GM10266 (cell line): ENCODE results near the gene ACTL8.

Experiments
- DNase-seq: peaks from one replicate; pipeline ENCODE4 v3.0.0; 2012; ENCODE audit errors: extremely low spot score
- TF ChIP-seq, protein P1 (sequence below): IDR thresholded peaks from 2 replicates; pipeline ENCODE4 v1.5.1; 2012; ENCODE audit warnings: mild to moderate bottlenecking, low read depth; ENCODE audit not compliant: control insufficient read depth, insufficient read depth; ENCODE audit errors: missing control alignments

Gene ACTL8

DNA sequence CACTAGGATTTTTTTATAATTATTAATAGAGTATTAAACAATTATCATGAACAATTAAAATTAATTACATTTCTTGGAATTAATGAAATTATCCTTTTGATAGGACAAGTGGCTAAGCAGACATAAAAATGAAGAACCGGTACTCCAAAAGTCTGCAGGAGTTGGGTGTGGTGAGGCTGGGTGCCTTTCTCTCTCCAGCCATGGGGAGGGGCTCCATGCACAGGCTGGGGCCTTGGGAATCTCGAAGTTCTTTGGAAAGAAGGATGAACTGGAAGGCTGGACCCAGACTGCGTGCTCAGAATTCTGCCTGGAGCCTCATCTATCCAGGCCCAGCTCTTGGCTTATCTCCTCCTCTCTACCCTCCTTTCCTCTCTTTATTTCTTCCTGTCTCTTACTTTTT, 94.1 kb downstream of the ACTL8 start:
- DNase-seq, result no peak
- TF ChIP-seq, protein P1, sequence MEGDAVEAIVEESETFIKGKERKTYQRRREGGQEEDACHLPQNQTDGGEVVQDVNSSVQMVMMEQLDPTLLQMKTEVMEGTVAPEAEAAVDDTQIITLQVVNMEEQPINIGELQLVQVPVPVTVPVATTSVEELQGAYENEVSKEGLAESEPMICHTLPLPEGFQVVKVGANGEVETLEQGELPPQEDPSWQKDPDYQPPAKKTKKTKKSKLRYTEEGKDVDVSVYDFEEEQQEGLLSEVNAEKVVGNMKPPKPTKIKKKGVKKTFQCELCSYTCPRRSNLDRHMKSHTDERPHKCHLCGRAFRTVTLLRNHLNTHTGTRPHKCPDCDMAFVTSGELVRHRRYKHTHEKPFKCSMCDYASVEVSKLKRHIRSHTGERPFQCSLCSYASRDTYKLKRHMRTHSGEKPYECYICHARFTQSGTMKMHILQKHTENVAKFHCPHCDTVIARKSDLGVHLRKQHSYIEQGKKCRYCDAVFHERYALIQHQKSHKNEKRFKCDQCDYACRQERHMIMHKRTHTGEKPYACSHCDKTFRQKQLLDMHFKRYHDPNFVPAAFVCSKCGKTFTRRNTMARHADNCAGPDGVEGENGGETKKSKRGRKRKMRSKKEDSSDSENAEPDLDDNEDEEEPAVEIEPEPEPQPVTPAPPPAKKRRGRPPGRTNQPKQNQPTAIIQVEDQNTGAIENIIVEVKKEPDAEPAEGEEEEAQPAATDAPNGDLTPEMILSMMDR, result no peak

DNA sequence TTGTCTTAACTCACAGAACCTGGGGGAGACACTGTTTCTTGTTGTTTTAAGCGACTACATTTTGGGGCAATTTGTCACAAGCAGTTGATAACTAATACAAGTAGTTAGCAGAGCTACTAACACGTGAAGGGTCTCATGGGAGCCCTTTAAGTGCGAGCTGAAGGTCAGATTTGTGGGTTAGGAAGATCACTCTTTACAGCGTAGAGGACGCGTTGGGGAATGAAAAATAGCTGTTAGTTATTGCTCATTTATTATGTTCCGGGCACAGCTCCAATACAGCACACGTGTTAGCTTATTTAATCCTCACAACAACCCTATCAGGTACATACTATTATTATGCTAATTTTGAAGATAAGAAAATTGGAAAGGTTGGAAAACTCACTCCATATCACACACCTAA, 95.9 kb downstream of the ACTL8 start:
- no peak for DNase-seq
- TF ChIP-seq, protein P1, result no peak

DNA sequence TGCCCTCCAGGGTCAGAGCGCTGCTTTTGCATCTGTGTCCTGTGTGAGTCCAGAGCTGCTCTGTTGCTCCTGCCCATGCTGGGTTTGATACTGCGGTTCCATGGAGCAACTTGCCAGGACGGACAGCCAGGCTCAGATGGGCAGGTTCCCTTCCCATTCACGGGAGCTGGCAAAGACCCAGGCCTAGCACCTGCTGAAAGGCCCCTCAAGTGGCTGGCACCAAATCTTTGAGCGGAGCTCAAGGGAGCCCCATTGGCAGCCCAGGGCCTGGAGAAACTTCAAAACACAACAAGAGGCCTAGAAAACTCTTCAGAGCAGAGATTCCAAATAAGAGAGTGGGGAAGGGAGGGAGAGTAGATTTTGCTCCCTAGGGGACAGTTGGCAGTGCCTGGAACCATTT, 97.2 kb downstream of the ACTL8 start:
- TF ChIP-seq, protein P1, result no peak
- DNase-seq, result no peak

DNA sequence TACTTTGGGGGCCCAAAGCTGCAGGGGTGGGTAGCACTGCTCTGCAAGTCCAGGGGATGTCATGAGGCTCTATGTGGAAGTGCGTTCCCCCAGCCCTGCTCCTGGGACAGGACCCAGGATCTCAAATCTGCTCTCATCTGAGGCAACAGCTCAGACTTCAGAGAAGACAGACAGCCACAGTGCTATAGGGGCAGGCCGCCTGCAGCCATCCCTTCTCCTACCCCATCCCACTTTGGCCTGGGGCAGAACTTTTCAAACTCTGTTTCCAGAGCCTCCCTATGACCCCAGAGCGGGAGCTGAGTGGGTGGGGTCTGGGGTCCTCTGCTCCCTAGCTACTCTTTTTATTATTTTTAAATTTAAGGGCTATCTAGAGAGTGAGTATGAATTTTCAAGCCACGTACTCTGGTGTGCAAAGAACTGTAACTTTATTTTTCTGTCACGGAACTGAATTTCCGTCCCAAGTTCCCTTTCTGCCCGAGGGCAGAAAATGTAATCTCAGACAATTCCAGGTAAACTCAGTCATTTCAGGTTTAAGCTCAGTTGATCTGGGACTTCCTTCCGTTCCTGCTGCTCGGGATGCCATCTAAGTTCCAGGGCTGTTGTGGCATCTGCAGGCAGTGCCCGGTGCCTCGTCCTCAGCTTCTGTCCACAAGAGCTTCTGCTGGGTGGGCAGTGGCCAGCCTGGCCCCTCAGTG, 98.3 kb downstream of the ACTL8 start:
- no peak for DNase-seq
- TF ChIP-seq, protein P1, result no peak

DNA sequence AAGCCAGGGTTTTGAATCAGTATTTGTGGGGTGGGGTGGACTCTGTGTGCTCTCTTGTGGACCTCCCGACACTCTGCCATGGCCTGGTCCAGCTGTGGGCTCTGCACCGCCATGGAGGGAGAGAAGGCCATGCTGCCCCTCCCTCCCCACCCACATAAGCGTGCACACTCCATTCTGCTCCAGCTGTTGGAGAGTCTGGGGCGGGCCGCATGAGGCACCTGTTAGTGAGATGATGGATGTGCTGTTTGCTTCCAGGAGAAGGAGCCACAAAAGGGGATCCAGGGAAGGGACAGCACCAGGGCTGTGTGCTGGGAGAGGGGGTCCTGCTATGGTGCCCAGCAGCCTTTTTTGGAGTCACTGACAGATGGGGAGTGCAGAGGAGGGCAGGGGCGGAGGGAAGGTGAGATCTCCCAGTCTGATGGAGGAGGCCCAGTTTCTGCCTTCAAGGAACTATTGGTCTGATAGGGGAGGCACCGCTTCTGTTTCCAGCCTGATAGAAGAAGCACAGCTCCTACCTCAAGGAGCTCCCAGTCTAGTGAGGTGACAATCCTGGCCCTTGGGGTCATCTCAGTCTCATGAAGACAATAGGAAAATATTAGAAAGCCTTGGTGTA, 101.5 kb downstream of the ACTL8 start:
- DNase-seq, result no peak
- TF ChIP-seq, protein P1, result no peak

DNA sequence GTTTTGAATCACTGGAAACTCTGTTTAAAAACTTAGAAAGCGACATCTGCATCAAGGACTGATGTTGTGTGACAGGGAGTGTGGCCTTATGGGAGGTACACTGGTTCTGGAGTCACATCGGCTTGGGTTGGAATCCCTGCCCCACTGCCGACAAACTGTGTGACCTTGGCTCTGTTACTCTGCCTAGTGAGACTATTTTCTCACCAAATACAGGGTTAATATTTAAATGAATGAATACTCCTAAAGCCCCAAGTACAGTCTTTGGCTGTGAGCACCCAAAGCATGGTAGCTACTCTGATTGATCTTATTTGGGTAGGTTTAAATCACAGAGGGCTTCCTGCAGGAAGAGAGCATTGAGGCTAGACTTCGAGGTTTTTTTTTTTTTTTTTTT, 102.0 kb downstream of the ACTL8 start:
- no peak for DNase-seq
- TF ChIP-seq, protein P1, result no peak

DNA sequence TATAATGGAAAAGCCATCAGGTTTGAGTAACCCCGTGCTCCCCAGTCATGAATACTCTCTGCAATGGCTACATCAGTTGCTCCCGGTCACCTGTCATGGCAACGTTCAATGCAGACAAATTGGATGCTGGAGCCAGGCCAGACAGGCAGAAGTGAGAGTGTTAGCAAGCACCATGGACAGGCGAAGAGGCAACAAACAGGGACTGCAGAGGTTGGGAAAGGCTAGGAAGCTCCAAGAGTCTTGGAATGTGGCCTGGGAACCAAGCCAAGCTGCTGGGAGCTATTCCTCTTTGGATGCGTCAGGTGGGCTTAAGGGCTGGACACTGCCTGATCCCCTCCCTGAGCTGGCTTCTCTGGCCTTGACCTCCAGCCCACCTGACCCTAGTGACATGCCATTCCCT, 102.9 kb downstream of the ACTL8 start:
- no peak for DNase-seq

More for the DNA sequence above, 102.9 kb downstream of the ACTL8 start:
- TF ChIP-seq, protein P1, result no peak
